Left renal cortex interstitium (tissue), 4 donors: ENCODE results near the gene ZNF19. TPM values are rescaled to one million over a fixed set of nuclear protein-coding genes. Genes with fewer than 3 reads are reported as not detected.

Source experiments
- DNase-seq, 4 donors: peaks; one replicate each; pipeline ENCODE4 v3.0.0-alpha.2; 2013; ENCODE audit warnings: low read depth in 4 of 4, low spot score in 2 of 4, missing footprints in 1 of 4
- polyA plus RNA-seq, 4 donors: library from polyadenylated mRNA; unstranded; fragments of 120-200 nt; gene quantifications; one replicate each; pipeline ENCODE4 v1.2.1, GENCODE V29; 2013; ENCODE audit not compliant: insufficient read length in 4 of 4

The ZNF19 gene
- polyA plus RNA-seq, 4 donors, result 11.8 to 19.6 (median 13.4) TPM

GRCh38 chr16:71448274-71448866, 40.8 kb downstream of the ZNF19 start:
- no peak for DNase-seq

GRCh38 chr16:71443714-71444113, 45.4 kb downstream of the ZNF19 start:
- no peak for DNase-seq

- no peak for DNase-seq
Measured at GRCh38 chr16:71442051-71442440, 47.1 kb downstream of the ZNF19 start, which contains the start of gene TLE7. TLE7 (minus strand) TSS chr16:71442054; CDS start chr16:71433324, 8,730 bp downstream.

- DNase-seq, result no peak
Measured at GRCh38 chr16:71441348-71442050, 47.6 kb downstream of the ZNF19 start.

- no peak for DNase-seq
Measured at GRCh38 chr16:71440669-71441347, 48.3 kb downstream of the ZNF19 start.

GRCh38 chr16:71439523-71439922, 49.6 kb downstream of the ZNF19 start:
- DNase-seq, result no peak

- no peak for DNase-seq
Measured at GRCh38 chr16:71436473-71436872, 52.7 kb downstream of the ZNF19 start.

GRCh38 chr16:71432906-71433305, 56.2 kb downstream of the ZNF19 start:
- no peak for DNase-seq

GRCh38 chr16:71431991-71432390, 57.1 kb downstream of the ZNF19 start:
- DNase-seq, result no peak

- DNase-seq, result no peak
Measured at GRCh38 chr16:71431176-71431575, 57.9 kb downstream of the ZNF19 start.

GRCh38 chr16:71430744-71431143, 58.4 kb downstream of the ZNF19 start:
- no peak for DNase-seq

GRCh38 chr16:71429581-71429980, 59.5 kb downstream of the ZNF19 start:
- DNase-seq, result no peak

- no peak for DNase-seq
Measured at GRCh38 chr16:71428883-71429282, 60.2 kb downstream of the ZNF19 start.

- DNase-seq, result no peak
Measured at GRCh38 chr16:71428385-71428784, 60.7 kb downstream of the ZNF19 start.

- no peak for DNase-seq
Measured at GRCh38 chr16:71426880-71427615, 62.1 kb downstream of the ZNF19 start.

GRCh38 chr16:71426069-71426879, 62.9 kb downstream of the ZNF19 start:
- DNase-seq, result peak in 1 of 4 donors; percentile 21

- DNase-seq, result no peak
Measured at GRCh38 chr16:71425746-71426068, 63.4 kb downstream of the ZNF19 start.

GRCh38 chr16:71424626-71425025, 64.5 kb downstream of the ZNF19 start:
- no peak for DNase-seq

- DNase-seq, result no peak
Measured at GRCh38 chr16:71423865-71424264, 65.3 kb downstream of the ZNF19 start.
